Stimulated activated naive CD4-positive, alpha-beta T cell (primary cell): Measurements from ENCODE around the gene TJP1.
"Not testable (repeated sequence)": the region's sequence is repeated elsewhere in the genome, so short reads cannot be mapped to it uniquely, and the experiment has no call there.

Source experiments
- DNase-seq, 6 experiments: peaks; one replicate each; lab custom pipeline; 2025; lab: John Stamatoyannopoulos, UW

TJP1 gene

DNA sequence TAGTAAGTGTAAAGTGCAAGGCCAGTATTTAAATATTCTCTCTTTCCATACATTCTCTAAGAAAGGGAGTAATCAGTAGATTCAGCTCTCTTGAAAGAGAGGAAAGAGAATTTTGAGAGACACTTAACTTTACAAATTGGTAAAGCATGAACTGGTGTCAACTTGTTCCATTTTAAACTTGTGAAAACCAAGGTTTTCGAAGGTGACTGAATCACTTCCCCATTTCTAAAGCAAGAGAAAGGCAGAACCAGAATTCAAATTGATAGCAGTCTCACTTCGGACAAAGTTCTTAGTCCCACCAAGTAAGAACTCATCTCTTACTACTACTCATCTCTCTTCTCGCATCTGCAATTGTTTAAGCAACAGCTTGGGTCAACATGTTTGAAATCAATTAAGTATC, 22.4 kb downstream of the TJP1 start:
- no peak for DNase-seq

DNA sequence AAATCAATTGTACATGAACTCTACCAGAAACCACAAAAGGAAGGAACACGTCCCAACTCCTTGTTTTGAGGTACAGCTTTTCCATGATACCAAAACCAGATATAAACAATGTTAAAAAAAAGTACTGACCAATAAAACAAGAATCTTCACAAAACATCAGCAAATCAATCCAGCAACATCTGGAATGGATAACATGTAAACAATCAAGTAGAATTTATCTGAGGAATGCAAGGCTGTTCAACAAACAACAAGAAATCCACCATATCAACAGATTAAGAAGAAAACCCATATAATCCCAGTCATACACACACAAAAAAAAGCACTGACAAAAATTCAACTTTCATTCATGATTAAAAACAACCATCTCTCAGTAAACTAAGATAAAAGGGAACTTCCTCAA, 26.7 kb downstream of the TJP1 start:
- DNase-seq, result no peak

DNA sequence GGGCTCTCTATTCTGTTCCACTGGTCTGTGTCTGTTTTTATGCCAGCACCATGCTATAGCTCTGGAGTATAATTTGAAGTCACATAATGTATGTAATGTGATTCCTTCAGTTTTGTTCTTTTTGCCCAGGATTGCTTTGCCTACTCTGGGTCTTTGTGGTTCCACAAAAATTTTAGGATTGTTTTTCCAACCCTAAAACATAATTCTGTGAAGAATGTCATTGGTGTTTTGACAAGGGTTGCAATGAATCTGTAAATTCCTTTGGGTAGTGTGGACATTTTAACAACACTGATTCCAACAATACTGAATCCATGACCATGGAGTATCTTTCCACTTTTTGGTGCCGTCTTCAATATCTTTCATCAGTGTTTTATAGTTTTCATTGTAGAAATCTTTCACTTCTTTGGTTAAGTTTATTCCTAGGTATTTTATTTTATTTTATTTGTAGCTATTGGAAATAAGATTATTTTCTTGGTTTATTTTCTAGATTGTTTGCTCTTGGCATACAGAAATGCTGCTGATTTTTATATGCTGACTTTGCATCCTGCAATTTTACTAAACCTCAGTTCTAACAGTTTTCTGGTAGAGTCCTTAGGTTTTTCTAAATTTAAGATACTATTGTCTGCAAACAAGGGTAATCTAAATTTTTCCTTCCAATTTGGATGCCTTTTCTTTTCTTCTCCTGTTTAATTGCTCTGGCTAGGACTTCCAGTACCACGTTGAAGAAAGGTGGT, 29.7 kb downstream of the TJP1 start:
- DNase-seq, result no peak

DNA sequence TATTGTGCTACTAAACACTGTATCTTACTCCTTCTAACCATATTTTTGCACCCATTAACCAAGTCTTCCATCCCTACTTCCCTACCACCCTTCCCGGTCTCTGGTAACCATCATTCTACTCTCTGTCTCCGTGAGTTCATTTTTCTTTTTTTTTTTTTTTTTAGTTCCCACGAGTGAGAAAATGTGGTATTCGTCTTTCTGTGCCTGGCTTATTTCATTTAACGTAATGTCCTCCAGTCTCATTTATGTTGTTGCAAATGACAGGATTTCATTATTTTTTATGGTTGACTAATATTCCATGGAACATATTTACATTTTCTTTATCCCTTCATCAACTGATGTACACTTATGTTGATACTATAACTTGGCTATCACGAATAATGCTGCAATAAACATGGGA, 31.7 kb downstream of the TJP1 start:
- DNase-seq, result no peak

DNA sequence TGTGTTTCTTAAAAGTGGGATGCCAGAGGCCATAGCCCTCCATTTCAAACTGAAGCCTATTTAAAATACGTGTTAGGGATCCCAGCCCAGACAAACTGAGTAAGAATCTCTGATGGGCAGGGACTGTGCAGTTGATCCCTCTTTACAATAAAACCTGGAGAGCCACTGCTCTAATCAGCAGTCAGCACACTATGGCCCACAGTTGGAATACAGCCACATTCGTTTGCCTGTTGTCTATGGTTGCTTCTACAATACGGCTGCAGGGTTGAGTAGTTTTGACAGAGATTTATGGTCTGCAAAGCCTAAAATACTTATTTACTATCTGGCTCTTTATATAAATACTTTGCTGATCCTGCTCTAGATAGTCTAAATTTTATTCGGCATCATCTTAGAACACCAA, 32.4 kb downstream of the TJP1 start:
- DNase-seq, result no peak

DNA sequence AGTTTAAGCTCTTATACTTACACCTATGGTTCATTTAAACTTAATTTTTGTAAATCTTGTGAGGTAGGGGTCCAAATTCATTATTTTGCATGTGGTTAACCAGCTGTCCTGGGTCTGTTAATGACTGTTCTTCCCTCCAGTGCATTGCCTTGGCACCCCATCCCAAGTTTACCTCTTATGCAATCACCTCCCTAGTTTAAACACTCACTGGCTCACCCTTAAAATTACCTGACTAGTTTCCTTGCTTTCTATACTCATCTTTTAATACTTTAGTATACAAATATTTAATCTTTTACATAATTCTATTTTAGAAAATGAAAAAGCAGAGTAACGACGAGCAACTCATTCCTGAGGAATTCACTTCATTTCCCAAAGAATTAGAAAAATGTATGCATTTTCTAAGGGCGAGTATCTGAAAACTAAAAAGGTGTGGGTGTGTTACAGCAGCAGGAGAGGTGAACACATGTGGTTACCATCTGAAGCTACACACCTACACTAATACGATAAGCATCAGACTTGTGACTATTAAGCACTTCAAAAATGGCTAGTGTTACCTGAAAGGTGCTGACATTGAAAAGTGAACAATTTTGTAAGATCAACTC, 33.7 kb downstream of the TJP1 start:
- DNase-seq, result no peak

DNA sequence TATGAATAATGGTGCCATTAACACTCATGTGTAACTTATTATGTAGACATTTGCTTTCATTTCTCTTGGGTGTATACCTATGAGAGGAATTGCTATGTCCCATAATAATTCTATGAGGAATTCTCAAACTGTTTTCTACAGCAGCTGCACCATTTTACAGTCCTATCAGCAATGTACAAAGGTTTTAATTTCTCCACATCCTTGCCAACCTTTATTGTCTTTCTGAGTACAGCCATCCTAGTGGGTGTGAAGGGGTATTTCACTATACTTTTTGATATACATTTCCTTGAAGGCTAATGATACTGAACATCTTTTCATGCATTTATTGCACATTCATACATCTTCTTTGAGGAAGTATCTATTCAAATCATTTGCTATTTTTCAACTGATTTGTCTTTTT, 34.5 kb downstream of the TJP1 start:
- no peak for DNase-seq

DNA sequence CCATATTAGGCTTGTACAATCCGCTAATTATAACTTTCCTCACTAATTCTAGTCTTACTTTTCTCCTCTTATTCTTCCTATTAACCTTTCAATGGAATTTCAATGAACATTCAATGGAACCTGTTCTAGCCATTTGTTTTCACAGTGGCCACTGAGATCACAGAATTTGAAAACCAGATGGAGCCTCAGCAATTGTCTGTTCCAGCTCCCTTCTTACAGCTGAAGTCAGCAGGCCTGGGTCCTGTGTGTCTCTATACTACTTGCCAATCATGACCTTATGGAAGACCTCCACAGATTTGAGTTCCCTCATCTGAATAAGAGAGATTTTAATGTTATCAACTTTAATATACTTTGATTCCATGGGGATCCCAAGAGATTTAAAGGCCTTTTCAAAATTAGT, 36.6 kb downstream of the TJP1 start:
- no peak for DNase-seq

DNA sequence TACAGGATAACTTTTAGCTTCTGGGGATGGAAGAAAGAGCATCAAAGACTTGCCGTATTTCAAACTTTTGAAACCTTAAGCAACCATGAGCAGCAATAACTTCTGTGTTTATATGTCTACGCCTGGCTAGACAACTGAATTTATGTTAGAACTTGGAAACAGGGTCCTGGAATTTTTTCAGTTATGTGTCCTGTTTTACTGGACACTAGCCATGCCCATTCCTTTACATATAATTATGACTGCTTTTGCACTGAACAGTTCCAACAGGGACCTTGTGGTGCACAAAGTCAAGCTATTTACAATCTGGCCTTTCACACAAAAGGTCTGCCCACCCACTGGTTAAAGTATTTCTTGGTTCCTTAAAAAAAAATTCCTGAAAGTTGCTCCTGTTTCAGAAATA, 37.1 kb downstream of the TJP1 start:
- no peak for DNase-seq

DNA sequence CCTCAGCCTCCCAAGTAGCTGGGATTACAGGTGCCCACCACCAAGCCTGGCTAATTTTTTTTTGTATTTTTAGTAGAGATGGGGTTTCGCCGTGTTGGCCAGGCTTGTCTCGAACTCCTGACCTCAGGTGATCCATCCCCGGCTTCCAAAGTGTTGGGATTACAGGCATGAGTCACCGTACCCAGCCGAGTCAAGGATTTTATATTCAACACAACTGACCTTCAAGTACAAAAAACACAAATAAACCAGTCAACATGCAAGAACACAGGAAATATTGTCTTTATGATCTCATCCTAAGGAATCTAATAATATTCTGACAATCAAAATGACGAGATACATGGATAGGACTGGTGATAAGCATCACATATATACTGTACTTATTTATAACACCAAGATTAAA, 37.9 kb downstream of the TJP1 start:
- DNase-seq, result no peak

DNA sequence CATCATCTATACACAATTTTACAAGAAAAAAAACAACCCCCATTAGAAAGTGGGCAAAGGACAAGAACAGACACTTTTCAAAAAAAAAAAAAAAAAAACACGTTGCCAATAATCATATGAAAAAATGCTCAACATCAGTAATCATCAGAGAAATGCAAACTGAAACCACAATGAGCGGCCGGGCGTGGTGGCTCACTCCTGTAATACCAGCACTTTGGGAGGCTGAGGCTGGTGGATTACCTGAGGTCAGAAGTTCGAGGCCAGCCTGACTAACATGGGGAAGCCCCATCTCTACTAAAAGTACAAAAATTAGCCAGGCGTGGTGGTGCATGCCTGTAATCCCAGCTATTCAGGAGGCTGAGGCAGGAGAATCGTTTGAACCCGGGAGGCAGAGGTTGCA, 39.5 kb downstream of the TJP1 start:
- DNase-seq, result not testable (repeated sequence)

DNA sequence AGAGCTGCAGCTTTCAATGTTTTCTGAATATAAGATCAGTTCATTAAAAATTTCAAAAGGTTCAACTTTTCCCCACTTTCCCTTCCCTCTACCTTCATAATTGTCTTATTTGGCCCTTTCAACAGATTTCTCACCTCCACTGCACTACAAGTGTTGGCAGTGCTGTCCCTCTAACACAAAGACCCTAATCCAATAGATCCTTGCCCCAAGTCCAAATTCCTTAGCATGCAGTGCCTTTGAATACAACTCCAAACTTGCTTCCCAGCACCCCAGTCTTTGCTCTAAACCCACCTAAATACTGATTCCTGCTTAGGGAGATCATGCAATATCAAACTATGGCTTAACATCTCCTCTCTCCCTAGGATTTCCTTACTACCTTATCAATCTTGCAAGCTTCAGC, 43.9 kb downstream of the TJP1 start:
- DNase-seq, result no peak

DNA sequence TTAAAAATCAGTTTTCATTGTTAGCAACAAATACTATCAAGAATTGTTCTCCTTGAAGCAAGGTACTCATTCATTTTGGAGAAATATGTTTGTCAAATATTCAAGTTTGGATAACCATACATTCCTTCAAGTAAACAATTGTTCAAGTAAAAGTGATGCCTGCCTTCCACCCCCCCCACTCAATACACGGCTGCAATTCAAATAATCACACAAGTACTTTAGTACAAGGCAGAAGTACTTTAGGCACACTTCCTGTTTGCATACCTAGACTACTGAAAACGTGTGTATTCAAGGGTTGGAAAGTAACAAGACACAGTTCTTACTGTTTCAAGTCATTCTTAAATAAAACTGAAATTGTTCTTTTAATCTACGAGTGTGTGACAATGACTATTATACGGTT, 45.4 kb downstream of the TJP1 start:
- DNase-seq, result no peak

DNA sequence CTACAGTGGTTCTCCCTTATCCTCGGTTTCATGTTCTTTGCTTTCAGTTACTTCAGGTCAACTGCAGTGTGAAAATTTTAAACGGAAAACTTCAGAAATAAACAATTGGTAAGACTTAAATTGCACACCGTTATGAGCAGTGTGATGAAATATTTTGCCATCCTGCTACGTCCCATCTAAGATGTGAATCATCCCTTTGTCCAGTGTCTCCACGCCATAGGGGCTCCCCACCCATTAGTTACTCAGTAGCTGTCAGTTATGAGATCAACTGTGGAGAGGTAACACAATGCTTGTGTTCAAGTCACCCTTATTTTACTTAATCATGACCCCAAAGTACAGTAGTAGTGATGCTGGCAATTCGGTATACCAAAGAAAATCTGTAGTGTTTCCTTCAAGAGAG, 47.4 kb downstream of the TJP1 start:
- no peak for DNase-seq

DNA sequence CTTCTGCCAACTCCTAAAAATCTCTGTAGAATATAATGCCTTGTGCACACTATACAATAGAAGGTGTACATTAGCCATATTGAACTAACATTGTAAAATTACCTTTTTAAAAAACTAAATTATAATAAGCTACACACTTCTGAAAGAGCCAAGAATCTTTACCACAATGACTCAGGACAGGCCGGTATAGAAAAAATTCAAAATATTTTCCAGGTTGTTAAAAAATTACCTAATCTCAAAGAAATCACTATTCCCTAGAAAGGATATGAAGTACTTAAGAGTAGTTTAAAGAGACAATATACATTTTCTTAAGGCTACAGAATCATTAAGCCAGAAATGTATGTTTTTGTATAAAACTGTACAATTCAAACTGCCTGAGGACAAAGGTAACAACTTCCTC, 48.5 kb downstream of the TJP1 start:
- no peak for DNase-seq

DNA sequence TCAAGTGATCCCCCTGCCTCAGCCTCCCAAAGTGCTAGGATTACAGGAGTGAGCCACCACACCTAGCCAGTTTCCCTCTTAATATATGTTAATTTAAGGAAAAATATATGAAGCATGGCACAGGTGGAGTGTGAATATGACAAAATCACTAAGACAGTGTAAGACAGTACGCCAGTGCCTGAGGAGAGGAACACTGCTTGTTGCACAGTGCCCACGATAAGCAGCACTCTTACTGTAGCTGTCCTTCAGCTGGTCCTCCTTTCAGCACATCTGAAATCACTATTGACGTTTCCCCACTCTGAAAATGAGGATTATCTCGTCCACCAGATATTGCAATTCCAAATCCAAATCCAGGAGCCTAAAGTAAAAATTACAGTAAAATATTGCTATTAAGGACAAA, 49.3 kb downstream of the TJP1 start:
- no peak for DNase-seq

DNA sequence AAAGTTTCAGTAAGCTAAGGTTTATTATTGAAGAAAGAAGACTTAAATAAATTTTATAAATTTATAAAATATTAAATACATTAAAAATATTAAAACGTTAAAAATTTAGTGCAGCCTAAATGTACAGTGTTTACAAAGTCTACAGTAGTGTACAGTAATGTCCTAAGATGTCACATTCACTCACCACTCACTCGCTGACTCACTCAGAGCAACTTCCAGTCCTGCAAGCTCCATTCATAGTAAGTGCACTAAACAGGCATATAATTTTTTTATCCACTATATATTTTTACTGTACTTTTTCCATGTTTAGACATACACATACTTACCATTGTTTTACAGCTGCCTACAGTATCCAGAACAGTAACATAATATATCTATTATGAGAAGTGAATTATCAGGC, 51.5 kb downstream of the TJP1 start:
- no peak for DNase-seq

DNA sequence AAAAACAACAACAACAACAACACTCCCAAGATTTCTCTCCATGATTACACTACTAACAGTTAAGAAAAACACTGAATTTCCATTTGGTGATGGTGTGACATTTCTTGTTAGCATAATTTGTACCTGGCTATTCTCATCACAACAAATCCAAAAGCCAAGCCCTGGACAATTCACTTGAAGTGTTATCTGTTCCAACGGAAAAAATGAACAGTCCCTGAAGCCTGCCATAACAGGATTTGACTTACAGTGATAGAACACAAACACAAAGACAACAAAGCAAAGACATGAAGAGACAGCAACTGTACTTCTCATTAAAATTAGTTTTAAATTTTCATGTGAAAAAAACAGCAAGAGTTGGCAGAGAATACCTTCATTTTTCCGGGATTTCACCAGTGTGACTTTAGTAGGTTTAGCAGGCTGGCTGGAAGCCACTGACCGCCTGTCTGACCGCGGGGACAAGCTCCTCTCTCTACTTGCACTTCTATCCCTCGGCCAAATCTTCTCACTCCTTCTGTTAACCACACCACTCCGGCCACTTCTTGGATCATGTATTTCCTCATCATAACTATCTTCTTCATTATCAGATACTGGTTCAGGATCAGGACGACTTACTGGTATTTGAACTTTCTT, 56.3 kb downstream of the TJP1 start:
- no peak for DNase-seq

DNA sequence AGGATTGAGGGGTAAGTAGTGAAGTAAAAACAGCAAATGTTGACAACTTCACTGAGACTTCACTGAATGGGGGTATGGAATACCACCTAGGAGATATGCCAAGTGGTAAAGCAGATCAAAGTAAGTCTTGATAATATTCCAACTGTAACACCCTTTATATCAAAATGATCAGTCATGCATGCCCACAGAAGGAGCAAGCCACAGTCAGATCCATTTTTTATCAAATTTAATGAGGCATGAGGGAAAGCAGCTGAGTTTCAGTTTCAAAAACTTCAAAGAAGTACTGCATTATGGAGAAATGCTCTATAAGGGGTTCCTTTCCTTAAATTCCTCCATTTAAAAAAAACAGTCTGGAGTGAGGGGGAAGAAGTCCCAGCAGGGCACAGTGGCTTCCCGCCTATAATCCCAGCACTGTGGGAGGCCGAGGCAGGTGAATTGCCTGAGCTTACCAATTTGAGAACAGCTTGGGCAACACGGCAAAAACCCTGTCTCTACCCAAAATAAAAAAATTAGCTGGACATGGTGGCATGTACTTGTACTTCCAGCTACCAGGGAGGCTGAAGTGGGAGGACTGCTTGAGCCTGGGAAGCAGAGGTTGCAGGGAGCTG, 56.9 kb downstream of the TJP1 start:
- DNase-seq, result no peak

DNA sequence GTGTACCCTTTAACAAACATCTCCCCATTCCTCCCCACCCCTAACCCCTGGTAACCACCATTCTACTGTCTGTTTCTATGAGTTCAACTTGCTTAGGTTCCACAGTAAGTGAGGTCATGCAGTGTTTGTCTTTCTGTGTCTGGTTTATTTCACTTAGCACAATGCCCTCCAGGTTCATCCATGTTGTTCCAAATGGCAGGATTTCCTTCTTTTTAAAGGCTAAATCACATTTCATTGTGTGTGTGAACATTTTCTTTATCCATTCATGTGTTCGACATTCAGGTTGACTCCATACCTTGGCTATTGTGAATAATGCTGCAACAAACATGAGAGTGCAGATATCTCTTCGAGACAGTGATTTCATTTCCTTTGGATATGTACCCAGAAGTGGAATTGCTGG, 62.7 kb downstream of the TJP1 start:
- DNase-seq, result no peak

DNA sequence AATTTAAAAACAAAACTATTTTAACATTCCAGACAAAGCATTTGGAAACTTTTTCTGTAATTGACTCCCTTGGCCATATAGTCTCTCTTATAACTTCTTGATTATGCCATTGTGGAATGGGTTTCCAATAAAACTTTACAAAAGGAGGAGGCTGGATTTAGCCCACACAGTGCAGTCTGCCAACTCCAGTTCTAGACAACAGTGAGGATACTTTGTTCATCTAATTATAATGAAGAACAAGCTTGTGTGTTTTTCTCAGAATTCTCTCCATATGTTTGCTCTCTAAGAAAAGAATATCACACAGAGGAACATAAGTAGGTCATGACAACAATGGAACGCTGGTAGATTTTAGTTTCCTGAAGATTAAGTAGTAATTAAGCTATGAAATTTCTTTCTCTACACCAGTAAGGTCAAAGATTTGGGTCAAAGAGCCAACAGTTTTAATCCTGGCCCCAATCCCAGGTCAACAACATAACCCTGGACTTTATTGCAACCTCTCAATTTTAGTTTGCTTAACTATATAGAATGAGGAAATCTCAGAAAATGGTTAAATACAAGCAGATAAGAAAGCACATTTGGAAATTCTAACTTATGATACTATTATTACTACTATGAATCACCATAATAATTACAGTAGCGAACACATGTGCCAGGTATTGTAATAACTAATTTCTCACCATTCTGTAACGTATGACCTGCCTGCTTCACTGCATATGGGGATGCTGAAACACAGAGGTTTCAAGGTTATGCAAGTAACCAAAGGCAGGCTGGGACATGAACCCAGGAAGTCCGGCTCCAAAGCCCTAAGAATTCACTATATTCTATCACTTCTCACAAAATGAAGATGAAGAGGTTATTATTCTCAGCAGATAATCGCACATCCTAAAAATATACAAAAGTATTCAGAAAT, 65.7 kb downstream of the TJP1 start:
- no peak for DNase-seq

DNA sequence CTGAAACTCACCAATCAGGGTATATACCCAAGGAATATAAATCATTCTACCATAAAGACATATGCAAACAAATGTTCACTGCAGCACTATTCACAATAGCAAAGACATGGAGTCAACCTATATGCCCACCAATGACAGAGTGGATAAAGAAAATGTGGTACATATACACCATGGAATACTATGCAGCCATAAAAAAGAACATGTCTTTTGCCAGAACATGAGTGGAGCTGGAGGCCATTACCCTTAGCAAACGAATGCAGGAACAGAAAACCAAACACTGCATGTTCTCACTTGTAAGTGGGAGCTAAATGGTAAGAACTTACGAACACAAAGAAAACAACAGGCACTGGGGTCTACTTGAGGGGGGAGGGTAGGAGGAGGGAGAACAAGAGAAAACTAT, 68.3 kb downstream of the TJP1 start:
- not testable (repeated sequence) for DNase-seq
